HEK293 (cell line): ENCODE data around the gene HOXD10.

ENCODE experiments used
- ATF2 ChIP-seq: fragments of 450-650 bp; formaldehyde crosslinking; IDR thresholded peaks from 2 replicates; pipeline ENCODE4 v1.5.1; 2016; ENCODE audit warnings: missing biosample characterization, missing genetic modification characterization, low read depth
- CTCF ChIP-seq: fragments of 450-650 bp; formaldehyde crosslinking; IDR thresholded peaks from 2 replicates; pipeline ENCODE4 v1.5.1; 2016; ENCODE audit warnings: missing biosample characterization, missing genetic modification characterization
- KLF1 ChIP-seq: fragments of 450-650 bp; formaldehyde crosslinking; IDR thresholded peaks from 2 replicates; pipeline ENCODE4 v1.5.1; 2016; ENCODE audit warnings: missing biosample characterization, missing genetic modification characterization
- MEIS1 ChIP-seq: sonication (generic); formaldehyde crosslinking; IDR thresholded peaks from 2 replicates; pipeline ENCODE4 v1.8.1; 2022; ENCODE audit warnings: missing genetic modification reagents, mild to moderate bottlenecking, borderline replicate concordance
- SP3 ChIP-seq: fragments of 450-650 bp; formaldehyde crosslinking; IDR thresholded peaks from 2 replicates; pipeline ENCODE4 v1.5.1; 2016; ENCODE audit warnings: missing biosample characterization, missing genetic modification characterization
- ZBTB7A ChIP-seq: fragments of 450-650 bp; formaldehyde crosslinking; IDR thresholded peaks from 2 replicates; pipeline ENCODE4 v1.5.1; 2016; ENCODE audit warnings: low read depth, missing biosample characterization, missing genetic modification characterization
- ZNF18 ChIP-seq: fragments of 450-650 bp; formaldehyde crosslinking; IDR thresholded peaks from 2 replicates; pipeline ENCODE4 v1.5.1; 2016; ENCODE audit warnings: missing biosample characterization, missing genetic modification characterization
- ZNF280C ChIP-seq: fragments of 450-650 bp; formaldehyde crosslinking; IDR thresholded peaks from 2 replicates; pipeline ENCODE4 v1.5.1; 2016; ENCODE audit warnings: missing biosample characterization, missing genetic modification characterization
- ZNF280D ChIP-seq: fragments of 450-650 bp; formaldehyde crosslinking; IDR thresholded peaks from 2 replicates; pipeline ENCODE4 v1.5.1; 2016; ENCODE audit warnings: missing biosample characterization, missing genetic modification characterization
- ZNF311 ChIP-seq: fragments of 450-650 bp; formaldehyde crosslinking; IDR thresholded peaks from 2 replicates; pipeline ENCODE4 v1.5.1; 2017; ENCODE audit warnings: missing biosample characterization, missing genetic modification characterization, borderline replicate concordance
- ZNF354C ChIP-seq: fragments of 450-650 bp; formaldehyde crosslinking; IDR thresholded peaks from 2 replicates; pipeline ENCODE4 v1.5.1; 2016; ENCODE audit warnings: missing biosample characterization, missing genetic modification characterization, low read depth, borderline replicate concordance
- ZNF558 ChIP-seq: fragments of 450-650 bp; formaldehyde crosslinking; IDR thresholded peaks from 2 replicates; pipeline ENCODE4 v1.5.1; 2016; ENCODE audit warnings: missing biosample characterization, missing genetic modification characterization
- ZNF792 ChIP-seq: fragments of 450-650 bp; formaldehyde crosslinking; IDR thresholded peaks from 2 replicates; pipeline ENCODE4 v1.5.1; 2016; ENCODE audit warnings: missing biosample characterization, missing genetic modification characterization
- TF ChIP-seq, protein P1 (sequence below): fragments of 450-650 bp; formaldehyde crosslinking; IDR thresholded peaks from 2 replicates; pipeline ENCODE4 v1.5.1; 2016; ENCODE audit warnings: missing biosample characterization, missing genetic modification characterization
- TF ChIP-seq, protein P2 (sequence below): fragments of 450-650 bp; formaldehyde crosslinking; IDR thresholded peaks from 2 replicates; pipeline ENCODE4 v1.5.1; 2016; ENCODE audit warnings: missing biosample characterization, missing genetic modification characterization
- TF ChIP-seq, protein P3 (sequence below): fragments of 450-650 bp; formaldehyde crosslinking; IDR thresholded peaks from 2 replicates; pipeline ENCODE4 v1.5.1; 2017; ENCODE audit warnings: missing biosample characterization, missing genetic modification characterization
- TF ChIP-seq, protein P4 (sequence below): fragments of 450-650 bp; formaldehyde crosslinking; IDR thresholded peaks from 2 replicates; pipeline ENCODE4 v1.5.1; 2016; ENCODE audit warnings: missing biosample characterization, missing genetic modification characterization

HOXD10 gene

DNA sequence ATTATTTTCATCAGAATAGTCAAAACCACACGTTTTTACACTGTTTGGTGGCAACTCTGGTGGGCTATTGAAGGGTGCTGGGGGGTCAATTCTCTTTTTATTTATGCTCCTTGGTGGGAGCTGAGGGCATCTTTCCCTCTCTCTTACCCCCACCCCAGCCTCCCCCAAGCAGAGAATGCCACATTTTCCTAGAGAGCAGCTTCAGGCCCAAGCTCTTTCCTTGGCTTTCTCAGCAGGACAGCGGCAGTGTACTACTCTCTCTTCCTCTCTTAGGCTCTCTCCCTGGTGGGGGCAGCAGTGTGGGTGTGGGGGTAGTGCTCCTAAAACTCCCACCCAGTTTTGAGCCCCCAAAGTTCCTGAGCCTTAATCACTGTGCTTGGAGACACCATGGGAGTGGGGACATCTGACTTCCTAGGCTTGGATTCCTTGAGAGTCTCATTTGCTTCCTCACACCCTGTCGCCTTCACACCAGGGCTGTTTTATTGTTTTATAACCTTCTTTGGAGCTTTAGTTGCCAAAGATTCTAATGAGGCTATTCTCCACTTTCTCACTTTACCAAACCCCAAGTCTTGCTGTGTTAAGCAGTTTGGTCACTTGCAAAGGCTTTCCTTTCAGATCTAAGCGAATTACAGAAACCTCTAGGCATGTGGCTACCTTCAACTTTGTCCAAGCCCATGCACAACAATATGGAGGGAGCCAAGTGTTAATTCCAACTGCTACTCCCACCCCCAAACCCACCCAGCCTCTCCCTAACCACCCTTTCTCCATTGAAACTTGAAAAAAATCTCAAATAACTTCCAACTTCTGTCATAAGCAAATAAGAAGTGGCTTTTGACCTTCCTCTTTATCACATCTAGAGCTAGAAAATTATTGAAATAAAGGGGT lies 28.7 kb downstream of the HOXD10 start (continued):
- TF ChIP-seq, protein P1, sequence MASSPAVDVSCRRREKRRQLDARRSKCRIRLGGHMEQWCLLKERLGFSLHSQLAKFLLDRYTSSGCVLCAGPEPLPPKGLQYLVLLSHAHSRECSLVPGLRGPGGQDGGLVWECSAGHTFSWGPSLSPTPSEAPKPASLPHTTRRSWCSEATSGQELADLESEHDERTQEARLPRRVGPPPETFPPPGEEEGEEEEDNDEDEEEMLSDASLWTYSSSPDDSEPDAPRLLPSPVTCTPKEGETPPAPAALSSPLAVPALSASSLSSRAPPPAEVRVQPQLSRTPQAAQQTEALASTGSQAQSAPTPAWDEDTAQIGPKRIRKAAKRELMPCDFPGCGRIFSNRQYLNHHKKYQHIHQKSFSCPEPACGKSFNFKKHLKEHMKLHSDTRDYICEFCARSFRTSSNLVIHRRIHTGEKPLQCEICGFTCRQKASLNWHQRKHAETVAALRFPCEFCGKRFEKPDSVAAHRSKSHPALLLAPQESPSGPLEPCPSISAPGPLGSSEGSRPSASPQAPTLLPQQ (tag by site-specific recombination) = no peak
- TF ChIP-seq, protein P2, sequence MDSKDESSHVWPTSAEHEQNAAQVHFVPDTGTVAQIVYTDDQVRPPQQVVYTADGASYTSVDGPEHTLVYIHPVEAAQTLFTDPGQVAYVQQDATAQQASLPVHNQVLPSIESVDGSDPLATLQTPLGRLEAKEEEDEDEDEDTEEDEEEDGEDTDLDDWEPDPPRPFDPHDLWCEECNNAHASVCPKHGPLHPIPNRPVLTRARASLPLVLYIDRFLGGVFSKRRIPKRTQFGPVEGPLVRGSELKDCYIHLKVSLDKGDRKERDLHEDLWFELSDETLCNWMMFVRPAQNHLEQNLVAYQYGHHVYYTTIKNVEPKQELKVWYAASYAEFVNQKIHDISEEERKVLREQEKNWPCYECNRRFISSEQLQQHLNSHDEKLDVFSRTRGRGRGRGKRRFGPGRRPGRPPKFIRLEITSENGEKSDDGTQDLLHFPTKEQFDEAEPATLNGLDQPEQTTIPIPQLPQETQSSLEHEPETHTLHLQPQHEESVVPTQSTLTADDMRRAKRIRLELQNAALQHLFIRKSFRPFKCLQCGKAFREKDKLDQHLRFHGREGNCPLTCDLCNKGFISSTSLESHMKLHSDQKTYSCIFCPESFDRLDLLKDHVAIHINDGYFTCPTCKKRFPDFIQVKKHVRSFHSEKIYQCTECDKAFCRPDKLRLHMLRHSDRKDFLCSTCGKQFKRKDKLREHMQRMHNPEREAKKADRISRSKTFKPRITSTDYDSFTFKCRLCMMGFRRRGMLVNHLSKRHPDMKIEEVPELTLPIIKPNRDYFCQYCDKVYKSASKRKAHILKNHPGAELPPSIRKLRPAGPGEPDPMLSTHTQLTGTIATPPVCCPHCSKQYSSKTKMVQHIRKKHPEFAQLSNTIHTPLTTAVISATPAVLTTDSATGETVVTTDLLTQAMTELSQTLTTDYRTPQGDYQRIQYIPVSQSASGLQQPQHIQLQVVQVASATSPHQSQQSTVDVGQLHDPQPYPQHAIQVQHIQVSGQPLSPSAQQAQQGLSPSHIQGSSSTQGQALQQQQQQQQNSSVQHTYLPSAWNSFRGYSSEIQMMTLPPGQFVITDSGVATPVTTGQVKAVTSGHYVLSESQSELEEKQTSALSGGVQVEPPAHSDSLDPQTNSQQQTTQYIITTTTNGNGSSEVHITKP (tag by site-specific recombination) = no peak
- TF ChIP-seq ZNF558 (tag by site-specific recombination) (no peak), SP3 (no peak), KLF1 (no peak), ZNF792 (tag by site-specific recombination) (no peak), ZBTB7A (tag by site-specific recombination) (no peak), MEIS1 (no peak), ATF2 (tag by site-specific recombination) (no peak), ZNF280D (tag by site-specific recombination) (no peak), CTCF (tag by site-specific recombination) (no peak), ZNF280C (tag by site-specific recombination) (no peak), ZNF311 (tag by site-specific recombination) (no peak), ZNF18 (tag by site-specific recombination) (peak; percentile 92), ZNF354C (no peak)
- TF ChIP-seq, protein P3, sequence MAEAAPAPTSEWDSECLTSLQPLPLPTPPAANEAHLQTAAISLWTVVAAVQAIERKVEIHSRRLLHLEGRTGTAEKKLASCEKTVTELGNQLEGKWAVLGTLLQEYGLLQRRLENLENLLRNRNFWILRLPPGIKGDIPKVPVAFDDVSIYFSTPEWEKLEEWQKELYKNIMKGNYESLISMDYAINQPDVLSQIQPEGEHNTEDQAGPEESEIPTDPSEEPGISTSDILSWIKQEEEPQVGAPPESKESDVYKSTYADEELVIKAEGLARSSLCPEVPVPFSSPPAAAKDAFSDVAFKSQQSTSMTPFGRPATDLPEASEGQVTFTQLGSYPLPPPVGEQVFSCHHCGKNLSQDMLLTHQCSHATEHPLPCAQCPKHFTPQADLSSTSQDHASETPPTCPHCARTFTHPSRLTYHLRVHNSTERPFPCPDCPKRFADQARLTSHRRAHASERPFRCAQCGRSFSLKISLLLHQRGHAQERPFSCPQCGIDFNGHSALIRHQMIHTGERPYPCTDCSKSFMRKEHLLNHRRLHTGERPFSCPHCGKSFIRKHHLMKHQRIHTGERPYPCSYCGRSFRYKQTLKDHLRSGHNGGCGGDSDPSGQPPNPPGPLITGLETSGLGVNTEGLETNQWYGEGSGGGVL (tag by site-specific recombination) = peak; percentile 42; the same call in 1 of the 2 replicates
- TF ChIP-seq, protein P4, sequence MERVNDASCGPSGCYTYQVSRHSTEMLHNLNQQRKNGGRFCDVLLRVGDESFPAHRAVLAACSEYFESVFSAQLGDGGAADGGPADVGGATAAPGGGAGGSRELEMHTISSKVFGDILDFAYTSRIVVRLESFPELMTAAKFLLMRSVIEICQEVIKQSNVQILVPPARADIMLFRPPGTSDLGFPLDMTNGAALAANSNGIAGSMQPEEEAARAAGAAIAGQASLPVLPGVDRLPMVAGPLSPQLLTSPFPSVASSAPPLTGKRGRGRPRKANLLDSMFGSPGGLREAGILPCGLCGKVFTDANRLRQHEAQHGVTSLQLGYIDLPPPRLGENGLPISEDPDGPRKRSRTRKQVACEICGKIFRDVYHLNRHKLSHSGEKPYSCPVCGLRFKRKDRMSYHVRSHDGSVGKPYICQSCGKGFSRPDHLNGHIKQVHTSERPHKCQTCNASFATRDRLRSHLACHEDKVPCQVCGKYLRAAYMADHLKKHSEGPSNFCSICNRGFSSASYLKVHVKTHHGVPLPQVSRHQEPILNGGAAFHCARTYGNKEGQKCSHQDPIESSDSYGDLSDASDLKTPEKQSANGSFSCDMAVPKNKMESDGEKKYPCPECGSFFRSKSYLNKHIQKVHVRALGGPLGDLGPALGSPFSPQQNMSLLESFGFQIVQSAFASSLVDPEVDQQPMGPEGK (tag by site-specific recombination) = no peak
